Measurements from ENCODE around the gene SEC31A.
"Not testable (repeated sequence)": the region's sequence is repeated elsewhere in the genome, so short reads cannot be mapped to it uniquely, and the experiment has no call there.

- TF ChIP-seq CTCF (IDR thresholded peaks at IDR 0.05); FOXM1 (IDR thresholded peaks at IDR 0.05; ENCODE audit: low read depth); POLR2AphosphoS5 (IDR thresholded peaks at IDR 0.05; ENCODE audit: low read depth, low read length); EP300 (IDR thresholded peaks at IDR 0.05; ENCODE audit: borderline replicate concordance in 1 of 2, low read depth in 1 of 2, low read length in 1 of 2); GATA2 (CRISPR knock-in tag; IDR thresholded peaks at IDR 0.05): not testable (repeated sequence)
Measured at GRCh38 chr4:82833060-82833459, 57.9 kb downstream of the SEC31A start.

Measured in SK-N-SH (cell line).